Hepatocyte (in vitro differentiated cells): ENCODE data around the gene APBB2. TPM values are rescaled to one million over a fixed set of nuclear protein-coding genes. Genes with fewer than 3 reads are reported as not detected.

ENCODE experiments used
- DNase-seq: peaks from one replicate; pipeline ENCODE4 v3.0.0-alpha.2; 2016; ENCODE audit warnings: low spot score
- H2AFZ ChIP-seq: fragments of 200-600 bp; sonication (generic); 2 replicates; pipeline ENCODE4 v1.6.0; 2016; ENCODE audit warnings: antibody characterized with exemption, mild to moderate bottlenecking
- H3K27ac ChIP-seq: fragments of 200-600 bp; sonication (generic); 2 replicates; pipeline ENCODE4 v1.5.1; 2016; ENCODE audit warnings: mild to moderate bottlenecking
- H3K27me3 ChIP-seq: fragments of 200-600 bp; sonication (generic); 2 replicates; pipeline ENCODE4 v1.6.1; 2016
- H3K36me3 ChIP-seq: fragments of 200-600 bp; sonication (generic); replicated peaks from 2 replicates; pipeline ENCODE4 v1.5.1; 2016; ENCODE audit warnings: low read depth; ENCODE audit not compliant: insufficient read depth
- H3K4me1 ChIP-seq: fragments of 200-600 bp; sonication (generic); 2 replicates; pipeline ENCODE4 v1.5.1; 2016; ENCODE audit warnings: mild to moderate bottlenecking, moderate library complexity; ENCODE audit not compliant: insufficient read depth
- H3K4me2 ChIP-seq: fragments of 200-600 bp; sonication (generic); 2 replicates; pipeline ENCODE4 v1.6.0; 2016
- H3K4me3 ChIP-seq: fragments of 200-600 bp; sonication (generic); 2 replicates; pipeline ENCODE4 v1.5.1; 2016; ENCODE audit warnings: mild to moderate bottlenecking
- H3K79me2 ChIP-seq: fragments of 200-600 bp; sonication (generic); 2 replicates; pipeline ENCODE4 v1.6.0; 2017; ENCODE audit warnings: mild to moderate bottlenecking
- H3K9me2 ChIP-seq: fragments of 200-600 bp; sonication (generic); replicated peaks from 2 replicates; pipeline ENCODE4 v1.6.0; 2017; ENCODE audit warnings: mild to moderate bottlenecking; ENCODE audit not compliant: insufficient read depth
- H3K9me3 ChIP-seq: fragments of 200-600 bp; sonication (generic); 2 replicates; pipeline ENCODE4 v1.5.1; 2016; ENCODE audit warnings: low read depth, mild to moderate bottlenecking
- H4K20me1 ChIP-seq: fragments of 200-600 bp; sonication (generic); 2 replicates; pipeline ENCODE4 v1.6.0; 2016; ENCODE audit warnings: mild to moderate bottlenecking; ENCODE audit not compliant: insufficient read depth, poor library complexity, severe bottlenecking
- EZH2 ChIP-seq: fragments of 200-600 bp; sonication (generic); IDR thresholded peaks from 2 replicates; pipeline ENCODE4 v1.6.1; 2016; ENCODE audit warnings: antibody characterized with exemption, mild to moderate bottlenecking, borderline replicate concordance
- EZH2phosphoT487 ChIP-seq: fragments of 200-600 bp; sonication (generic); IDR thresholded peaks from one replicate; pipeline ENCODE4 v1.6.1; 2018; ENCODE audit warnings: antibody characterized with exemption, mild to moderate bottlenecking, low read depth, moderate library complexity; ENCODE audit not compliant: unreplicated experiment, severe bottlenecking
- WGBS: methylation state at CpG from one replicate; pipeline ENCODE4 v1.1.6; 2016; ENCODE audit warnings: low lambda C conversion rate; ENCODE audit errors: missing lambda C conversion rate; 5-methylcytosine and 5-hydroxymethylcytosine counted together
- polyA plus RNA-seq: library from polyadenylated mRNA; unstranded; fragments of >200 nt; fragmentation: Nextera tagmentation; extraction: Ambion mirVana; gene quantifications from 2 replicates; pipeline ENCODE4 v1.2.1, GENCODE V29; 2016
- total RNA-seq: library from RNA; depleted of rRNA; stranded (reverse); fragments of >200 nt; gene quantifications from 2 replicates; pipeline ENCODE4 v1.2.3, GENCODE V29; 2014
- TF ChIP-seq, protein P1 (sequence below): fragments of 200-600 bp; sonication (generic); IDR thresholded peaks from 2 replicates; pipeline ENCODE4 v1.5.1; 2016; ENCODE audit warnings: antibody characterized with exemption, mild to moderate bottlenecking; ENCODE audit not compliant: poor library complexity

The APBB2 gene
- total and polyA plus RNA-seq, 2 experiments from 2014 or later = 23.4 to 47.5 TPM

DNA sequence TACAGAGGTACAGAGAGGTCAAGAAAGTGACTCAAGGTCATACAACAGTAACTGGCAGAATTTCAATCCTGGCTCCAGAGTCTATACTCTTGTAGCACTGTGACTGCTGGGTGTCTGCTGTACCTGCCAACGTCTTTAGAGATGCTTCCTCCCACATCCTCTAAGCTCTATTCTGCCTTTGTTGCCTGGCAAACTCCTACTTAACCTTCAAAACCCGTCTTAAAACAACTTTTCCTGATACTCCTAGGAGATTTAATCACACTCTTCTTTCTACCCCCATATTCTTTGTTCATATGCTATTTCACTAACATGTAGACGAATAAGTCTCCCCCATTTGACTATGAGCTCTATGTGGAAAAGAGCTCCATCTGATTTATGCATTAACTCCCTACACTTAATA, 16.8 kb downstream of the APBB2 start:
- WGBS = 70% methylated on average over 3 of the region's 3 CpGs
- H2AFZ ChIP-seq = no peak overlapping the region

DNA sequence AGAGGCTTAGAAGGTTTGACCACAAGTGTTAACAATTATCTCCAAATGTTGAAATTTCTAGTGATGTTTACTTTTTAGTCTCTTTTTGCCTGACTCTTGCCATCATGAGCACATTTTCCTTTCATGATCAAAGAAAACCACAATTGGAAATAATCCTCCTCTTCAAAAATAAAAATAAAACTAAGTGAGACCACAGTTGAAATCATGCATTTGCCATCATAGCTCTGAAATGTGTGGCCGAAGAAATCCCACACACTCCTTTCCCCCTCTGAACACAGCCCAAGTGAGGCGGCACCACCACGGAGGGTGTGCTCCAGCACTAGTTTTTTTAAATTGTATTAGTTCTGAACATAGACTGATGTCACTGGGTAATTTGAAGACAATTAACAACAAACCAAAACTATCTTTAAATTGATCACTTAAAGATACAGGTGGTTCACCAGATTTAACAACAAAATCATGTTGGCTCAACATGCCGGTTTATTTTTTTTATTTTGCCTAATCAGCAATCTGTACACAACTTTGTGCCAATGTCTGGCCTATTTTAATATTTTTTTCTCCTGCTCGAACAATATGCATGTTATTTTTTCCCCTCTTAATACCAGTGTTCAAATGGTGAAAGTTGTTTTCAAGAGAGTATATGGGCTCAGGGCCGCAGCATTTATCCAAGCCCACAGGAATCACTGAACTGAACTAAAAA, 17.6 kb downstream of the APBB2 start:
- TF ChIP-seq EZH2 (no peak), EZH2phosphoT487 (no peak)
- TF ChIP-seq, protein P1, sequence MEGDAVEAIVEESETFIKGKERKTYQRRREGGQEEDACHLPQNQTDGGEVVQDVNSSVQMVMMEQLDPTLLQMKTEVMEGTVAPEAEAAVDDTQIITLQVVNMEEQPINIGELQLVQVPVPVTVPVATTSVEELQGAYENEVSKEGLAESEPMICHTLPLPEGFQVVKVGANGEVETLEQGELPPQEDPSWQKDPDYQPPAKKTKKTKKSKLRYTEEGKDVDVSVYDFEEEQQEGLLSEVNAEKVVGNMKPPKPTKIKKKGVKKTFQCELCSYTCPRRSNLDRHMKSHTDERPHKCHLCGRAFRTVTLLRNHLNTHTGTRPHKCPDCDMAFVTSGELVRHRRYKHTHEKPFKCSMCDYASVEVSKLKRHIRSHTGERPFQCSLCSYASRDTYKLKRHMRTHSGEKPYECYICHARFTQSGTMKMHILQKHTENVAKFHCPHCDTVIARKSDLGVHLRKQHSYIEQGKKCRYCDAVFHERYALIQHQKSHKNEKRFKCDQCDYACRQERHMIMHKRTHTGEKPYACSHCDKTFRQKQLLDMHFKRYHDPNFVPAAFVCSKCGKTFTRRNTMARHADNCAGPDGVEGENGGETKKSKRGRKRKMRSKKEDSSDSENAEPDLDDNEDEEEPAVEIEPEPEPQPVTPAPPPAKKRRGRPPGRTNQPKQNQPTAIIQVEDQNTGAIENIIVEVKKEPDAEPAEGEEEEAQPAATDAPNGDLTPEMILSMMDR = no peak
- Histone ChIP-seq H4K20me1 (peaks cover 2% of the 10 kb centered on the region), H3K4me1 (no peaks in the 10 kb centered on the region), H3K27ac (no peak overlapping the region), H2AFZ (no peak overlapping the region), H3K27me3 (no peaks in the 10 kb centered on the region), H3K4me3 (no peak overlapping the region), H3K79me2 (peaks cover 98% of the 10 kb centered on the region), H3K36me3 (no peaks in the 10 kb centered on the region), H3K9me3 (no peaks in the 10 kb centered on the region), H3K9me2 (no peaks in the 10 kb centered on the region), H3K4me2 (no peak overlapping the region)
- WGBS = 73% methylated on average over 6 of the region's 6 CpGs
- no peak for DNase-seq

More for the DNA sequence above, 16.8 kb downstream of the APBB2 start:
- Histone ChIP-seq H3K4me3 (no peak overlapping the region), H3K9me3 (no peaks in the 10 kb centered on the region), H3K36me3 (no peaks in the 10 kb centered on the region), H4K20me1 (peaks cover 6% of the 10 kb centered on the region), H3K79me2 (peaks cover 98% of the 10 kb centered on the region), H3K4me1 (no peaks in the 10 kb centered on the region), H3K9me2 (no peaks in the 10 kb centered on the region), H3K4me2 (no peak overlapping the region), H3K27me3 (no peaks in the 10 kb centered on the region), H3K27ac (no peak overlapping the region)
- TF ChIP-seq EZH2 = no peak
- TF ChIP-seq, protein P1 = no peak
- TF ChIP-seq EZH2phosphoT487 = no peak
- DNase-seq = no peak

DNA sequence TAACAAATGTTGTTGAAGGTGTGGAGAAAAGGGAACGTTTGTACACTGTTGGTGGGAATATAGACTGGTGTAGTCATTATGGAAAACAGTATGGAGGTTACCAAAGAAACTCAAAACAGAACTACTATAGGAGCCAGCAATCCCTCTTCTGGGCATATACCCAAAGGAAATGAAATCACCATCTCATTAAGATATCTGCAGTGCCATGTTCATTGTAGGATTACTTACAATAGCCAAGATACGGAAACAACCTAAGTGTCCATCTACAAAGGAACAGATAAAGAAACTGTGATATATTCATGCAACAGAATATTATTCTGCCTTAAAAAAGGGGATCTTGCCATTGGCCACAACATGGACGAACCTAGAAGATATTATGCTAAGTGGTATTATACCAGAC, 22.2 kb downstream of the APBB2 start:
- Histone ChIP-seq H3K27ac (no peak overlapping the region), H3K9me3 (no peaks in the 10 kb centered on the region), H4K20me1 (no peaks in the 10 kb centered on the region), H3K4me3 (no peak overlapping the region), H3K27me3 (no peaks in the 10 kb centered on the region), H3K79me2 (peaks cover 97% of the 10 kb centered on the region), H3K36me3 (no peaks in the 10 kb centered on the region), H2AFZ (no peak overlapping the region), H3K9me2 (no peaks in the 10 kb centered on the region), H3K4me2 (no peak overlapping the region), H3K4me1 (peaks cover 2% of the 10 kb centered on the region)
- TF ChIP-seq EZH2phosphoT487 (no peak), EZH2 (no peak)
- TF ChIP-seq, protein P1 = no peak
- WGBS = 97% methylated on average over 3 of the region's 3 CpGs
- DNase-seq = no peak

DNA sequence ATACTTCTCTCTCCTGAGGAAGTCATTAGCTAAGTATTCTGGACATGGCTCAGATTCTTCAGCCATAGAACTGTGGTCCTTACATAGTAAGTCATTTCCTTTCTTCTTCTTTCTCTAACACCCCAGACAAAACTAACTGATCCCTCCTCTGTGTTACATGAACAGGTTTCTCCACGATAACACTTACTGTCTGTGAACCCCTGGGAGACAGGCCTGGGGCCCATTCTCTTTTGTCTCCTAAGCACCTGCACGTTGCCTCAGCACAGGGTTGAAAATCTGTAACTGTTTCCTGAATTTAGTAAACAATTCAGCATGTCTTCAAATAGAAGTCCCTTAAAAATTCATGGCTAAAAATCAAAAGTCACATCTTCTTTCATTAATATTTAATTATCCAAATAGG, 24.7 kb downstream of the APBB2 start:
- H3K27ac ChIP-seq = no peak overlapping the region
- TF ChIP-seq EZH2phosphoT487 = no peak
- no peak for TF ChIP-seq EZH2
- TF ChIP-seq, protein P1 = no peak
- 36% methylated on average over 2 of the region's 2 CpGs for WGBS
- no peaks in the 10 kb centered on the region for H3K9me2 ChIP-seq
- peaks cover 20% of the 10 kb centered on the region for H3K4me1 ChIP-seq
- no peak overlapping the region for H3K4me3 ChIP-seq
- no peaks in the 10 kb centered on the region for H3K27me3 ChIP-seq
- H3K79me2 ChIP-seq = peaks cover 95% of the 10 kb centered on the region
- H3K36me3 ChIP-seq = no peaks in the 10 kb centered on the region
- no peaks in the 10 kb centered on the region for H3K9me3 ChIP-seq
- H3K4me2 ChIP-seq = peak overlapping the region; percentile 18
- DNase-seq = no peak
- no peak overlapping the region for H2AFZ ChIP-seq
- no peaks in the 10 kb centered on the region for H4K20me1 ChIP-seq
